Endothelial cell of umbilical vein (primary cell): ENCODE data around the gene AK9. TPM values are rescaled to one million over a fixed set of nuclear protein-coding genes. Genes with fewer than 3 reads are reported as not detected.
A peak's percentile ranks its signal among the peaks of the same experiment; 100 is the strongest.

Source experiments
- BruUV-seq: library from RNA; stranded (reverse); fragments of 400-500 nt; replicated peaks from 2 replicates; lab custom pipeline; 2021; lab: Mats Ljungman, UMichigan
- CTCF ChIA-PET: fragments of 300-600, 350-600 bp; sonication (Branson Sonifier 250); formaldehyde crosslinking; loops from one replicate; lab custom pipeline; 2021; ENCODE audit warnings: antibody characterized with exemption, inconsistent platforms; lab: Charles Lee
- POLR2A ChIA-PET: fragments of 300-600, 350-600 bp; sonication (Branson Sonifier 250); formaldehyde crosslinking; loops from one replicate; lab custom pipeline; 2021; ENCODE audit warnings: antibody characterized with exemption, inconsistent platforms; lab: Charles Lee
- DNase-seq: peaks from one replicate; pipeline ENCODE4 v3.0.0-alpha.2; 2011; ENCODE audit warnings: low read depth, low spot score
- FAIRE-seq: peaks from 2 replicates; lab custom pipeline; 2011; peaks lifted over from hg19 to GRCh38; lab: Jason Lieb, UNC
- H2AFZ ChIP-seq: 2 replicates; pipeline ENCODE4 v1.6.0; 2012; ENCODE audit warnings: low read depth, low read length, control low read depth, inconsistent platforms
- H3K27ac ChIP-seq: 2 replicates; pipeline ENCODE4 v1.5.1; 2011; ENCODE audit warnings: low read depth, mild to moderate bottlenecking, control low read depth, low read length, moderate library complexity; ENCODE audit not compliant: insufficient read depth
- H3K27me3 ChIP-seq, 2 experiments: 2 replicates each; pipeline versions ENCODE4 v1.6.0 to v1.6.1; 2011; ENCODE audit warnings: low read length in 2 of 2, mixed read lengths in 1 of 2; ENCODE audit not compliant: control insufficient read depth in 2 of 2, insufficient read depth in 2 of 2
- H3K36me3 ChIP-seq, 2 experiments: 2 replicates in 1 of 2; 3 replicates in 1 of 2; pipeline ENCODE4 v1.5.1; 2011; ENCODE audit warnings: low read length in 2 of 2, mild to moderate bottlenecking in 1 of 2, moderate library complexity in 1 of 2; ENCODE audit not compliant: control insufficient read depth in 2 of 2, insufficient read depth in 2 of 2; ENCODE audit errors: extremely low read depth in 1 of 2
- H3K4me1 ChIP-seq: 3 replicates; pipeline ENCODE4 v1.5.1; 2011; ENCODE audit warnings: mild to moderate bottlenecking, low read length; ENCODE audit not compliant: control insufficient read depth, insufficient read depth; ENCODE audit errors: extremely low read depth
- H3K4me2 ChIP-seq: 2 replicates; pipeline ENCODE4 v1.6.1; 2011; ENCODE audit warnings: low read length, control low read depth, mixed read lengths; ENCODE audit not compliant: insufficient read depth
- H3K4me3 ChIP-seq, 3 experiments: fragments of 200-600 bp in 1 of 3; sonication (generic), shearing (Covaris generic) in 1 of 3; replicated peaks in 1 of 3; 2 replicates each; pipeline ENCODE4 v1.5.1; 2011 to 2016; ENCODE audit warnings: control low read depth in 3 of 3, low read length in 3 of 3, mild to moderate bottlenecking in 2 of 3, inconsistent platforms in 1 of 3, low read depth in 1 of 3, moderate library complexity in 1 of 3; ENCODE audit not compliant: insufficient read depth in 1 of 3
- H3K79me2 ChIP-seq: 2 replicates; pipeline ENCODE4 v1.6.0; 2012; ENCODE audit warnings: low read length, inconsistent platforms; ENCODE audit not compliant: control insufficient read depth, insufficient read depth
- H3K9ac ChIP-seq: replicated peaks from 2 replicates; pipeline ENCODE3; 2011; ENCODE audit warnings: low read length, control low read depth; ENCODE audit not compliant: insufficient read depth; ENCODE audit errors: extremely low read depth
- H3K9me1 ChIP-seq: replicated peaks from 3 replicates; pipeline ENCODE4 v1.6.0; 2011; ENCODE audit warnings: mild to moderate bottlenecking, low read length; ENCODE audit not compliant: control insufficient read depth, insufficient read depth; ENCODE audit errors: extremely low read depth
- H3K9me3 ChIP-seq: replicated peaks from 2 replicates; pipeline ENCODE4 v1.5.1; 2012; ENCODE audit warnings: low read length, inconsistent platforms; ENCODE audit not compliant: control insufficient read depth, insufficient read depth
- H4K20me1 ChIP-seq: replicated peaks from 2 replicates; pipeline ENCODE3; 2011; ENCODE audit warnings: mild to moderate bottlenecking, low read length; ENCODE audit not compliant: control insufficient read depth, insufficient read depth; ENCODE audit errors: extremely low read depth
- EZH2 ChIP-seq: IDR thresholded peaks from 2 replicates; pipeline ENCODE4 v1.6.1; 2012; ENCODE audit warnings: borderline replicate concordance, low read depth, mild to moderate bottlenecking, moderate library complexity, low read length, inconsistent platforms; ENCODE audit not compliant: severe bottlenecking
- FOS ChIP-seq: IDR thresholded peaks from 2 replicates; pipeline ENCODE4 v1.6.1; 2011; ENCODE audit warnings: mild to moderate bottlenecking, low read length, moderate library complexity, borderline replicate concordance; ENCODE audit not compliant: insufficient read depth
- GATA2 ChIP-seq: IDR thresholded peaks from 2 replicates; pipeline ENCODE4 v1.7.0; 2011; ENCODE audit warnings: low read depth, mild to moderate bottlenecking, moderate library complexity, mixed read lengths, low read length; ENCODE audit not compliant: insufficient read length, insufficient read depth
- JUN ChIP-seq: IDR thresholded peaks from 2 replicates; pipeline ENCODE4 v1.6.1; 2011; ENCODE audit warnings: borderline replicate concordance, low read depth; ENCODE audit not compliant: insufficient read length, insufficient read depth
- POLR2A ChIP-seq: IDR thresholded peaks from 2 replicates; pipeline ENCODE4 v1.6.1; 2012; ENCODE audit warnings: low read depth, mild to moderate bottlenecking, control low read depth, low read length
- POLR2AphosphoS5 ChIP-seq: IDR thresholded peaks from 2 replicates; pipeline ENCODE4 v1.6.1; 2012; ENCODE audit warnings: low read depth, mild to moderate bottlenecking, control low read depth, low read length, moderate library complexity; ENCODE audit not compliant: insufficient read depth
- dilution Hi-C: fragments of 300-500 bp; cut with MboI; formaldehyde crosslinking; loops from one replicate; pipeline ENCODE4 v1.15.0; 2019; ENCODE audit warnings: low sequenced_read_pairs; ENCODE audit not compliant: extremely low pct_ligation_motif_present
- intact Hi-C: fragments of 100-400 bp; cut with micrococcal nuclease; formaldehyde crosslinking; loops from one replicate; pipeline ENCODE4 v1.10.0; 2022
- polyA plus RNA-seq, 4 experiments: library from polyadenylated mRNA; depleted of rRNA in 3 of 4; stranded (reverse) in 3 of 4; unstranded in 1 of 4; fragments of >200 nt; gene quantifications; 2 replicates each; pipeline versions ENCODE4 v1.2.1 to v1.2.3, GENCODE V29; 2011 to 2012; ENCODE audit warnings: missing spikeins in 1 of 4
- total RNA-seq: library from RNA; stranded (reverse); gene quantifications from 2 replicates; pipeline ENCODE4 v1.2.3, GENCODE V29; 2021

AK9 gene
- total and polyA plus RNA-seq, 2 donors (not counting 3 experiments of a cell fraction or from before 2014, with no cell fraction given) = 1.4 to 3.2 TPM

DNA sequence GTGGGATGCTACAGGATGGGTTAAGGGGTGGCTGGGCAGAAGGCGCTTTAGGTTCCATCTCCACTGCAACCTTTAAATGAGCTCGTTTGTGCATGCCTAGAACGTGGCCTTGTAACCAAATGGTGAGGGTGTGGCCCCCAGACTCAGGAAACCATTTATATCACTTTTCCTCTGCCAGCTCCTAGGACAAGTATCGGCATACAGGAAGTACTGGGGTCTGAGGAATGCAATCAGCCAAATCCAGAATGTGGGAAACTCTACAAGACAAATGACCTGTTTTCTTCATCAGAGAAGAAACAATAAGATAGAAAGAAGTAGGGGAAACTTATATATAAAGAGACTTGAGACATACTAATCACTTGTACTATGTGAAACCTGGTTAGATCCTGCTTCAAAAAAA is 21.2 kb downstream of the AK9 start:
- H3K36me3 ChIP-seq = no peaks in the 10 kb centered on the region
- H3K27me3 ChIP-seq = no peaks in the 10 kb centered on the region
- ChIA-PET POLR2A (no interaction called here), CTCF (interaction anchor here (0.9 to 1.8 kb wide), 2 partner anchors 74 to 370 kb away, joined by 3 to 5 read pairs; no protein-coding TSS in a partner anchor)
- H4K20me1 ChIP-seq = no peaks in the 10 kb centered on the region
- dilution Hi-C loops = no loop called here
- H3K79me2 ChIP-seq = no peaks in the 10 kb centered on the region
- H3K4me1 ChIP-seq = peaks cover 40% of the 10 kb centered on the region
- FAIRE-seq (no peak), DNase-seq (peak; percentile 58)
- no peaks in the 10 kb centered on the region for H3K9me3 ChIP-seq
- H3K4me3 ChIP-seq = no peak overlapping the region
- H3K9me1 ChIP-seq = no peaks in the 10 kb centered on the region
- no peak overlapping the region for H3K9ac ChIP-seq
- H3K4me2 ChIP-seq = peak overlapping the region; percentile 24
- H3K27ac ChIP-seq = peak overlapping the region; percentile 26
- BruUV-seq = no TSS peak
- intact Hi-C loops = no loop called here
- TF ChIP-seq GATA2 = peak; percentile 44
- peak; percentile 29 for TF ChIP-seq POLR2AphosphoS5
- TF ChIP-seq FOS = no peak
- no peak for TF ChIP-seq EZH2
- TF ChIP-seq JUN = no peak
- H2AFZ ChIP-seq = no peak overlapping the region

DNA sequence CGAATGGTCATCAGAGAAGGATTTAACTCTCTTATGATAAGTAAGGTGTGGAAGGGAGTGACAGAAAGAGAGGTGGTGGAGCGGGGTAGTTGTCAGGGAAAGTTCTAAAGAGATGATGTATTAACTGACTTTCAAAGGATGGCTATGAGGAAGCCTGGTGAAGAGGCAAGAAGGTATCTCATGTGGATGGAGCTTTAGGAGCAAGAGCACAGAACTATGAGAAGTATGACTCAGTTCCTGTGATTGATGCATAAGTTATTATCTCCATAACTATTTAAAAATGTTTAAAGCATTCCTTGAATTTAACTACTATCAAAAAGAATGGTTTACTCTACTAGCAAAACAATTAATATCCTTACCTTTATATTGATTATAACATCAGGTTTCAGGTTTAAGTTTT is 28.8 kb downstream of the AK9 start:
- H3K79me2 ChIP-seq = no peaks in the 10 kb centered on the region
- no peaks in the 10 kb centered on the region for H3K36me3 ChIP-seq
- H3K9me1 ChIP-seq = no peaks in the 10 kb centered on the region
- dilution Hi-C loops (no loop called here), intact Hi-C loops (no loop called here)
- H3K9ac ChIP-seq = no peak overlapping the region
- H2AFZ ChIP-seq = no peak overlapping the region
- no peaks in the 10 kb centered on the region for H4K20me1 ChIP-seq
- H3K27ac ChIP-seq = no peak overlapping the region
- TF ChIP-seq FOS = peak; percentile 66
- TF ChIP-seq GATA2 = peak; percentile 32
- no peak for TF ChIP-seq POLR2A
- DNase-seq (peak; percentile 27), FAIRE-seq (peak; percentile 46)
- ChIA-PET POLR2A (no interaction called here), CTCF (no interaction called here)
- no TSS peak for BruUV-seq
- no peak overlapping the region for H3K4me3 ChIP-seq
- no peaks in the 10 kb centered on the region for H3K27me3 ChIP-seq
- no peak overlapping the region for H3K4me2 ChIP-seq
- peaks cover 27% of the 10 kb centered on the region for H3K4me1 ChIP-seq
- no peaks in the 10 kb centered on the region for H3K9me3 ChIP-seq
